HG03432 (cell line): ENCODE measurements around the gene LKAAEAR1.

Experiments used
- ATAC-seq: cut with Tn5 transposase; IDR thresholded peaks from one replicate; pipeline ENCODE4 v1.9.1; 2021; ENCODE audit warnings: mild to moderate bottlenecking, moderate library complexity; ENCODE audit not compliant: unreplicated experiment

The LKAAEAR1 gene

DNA sequence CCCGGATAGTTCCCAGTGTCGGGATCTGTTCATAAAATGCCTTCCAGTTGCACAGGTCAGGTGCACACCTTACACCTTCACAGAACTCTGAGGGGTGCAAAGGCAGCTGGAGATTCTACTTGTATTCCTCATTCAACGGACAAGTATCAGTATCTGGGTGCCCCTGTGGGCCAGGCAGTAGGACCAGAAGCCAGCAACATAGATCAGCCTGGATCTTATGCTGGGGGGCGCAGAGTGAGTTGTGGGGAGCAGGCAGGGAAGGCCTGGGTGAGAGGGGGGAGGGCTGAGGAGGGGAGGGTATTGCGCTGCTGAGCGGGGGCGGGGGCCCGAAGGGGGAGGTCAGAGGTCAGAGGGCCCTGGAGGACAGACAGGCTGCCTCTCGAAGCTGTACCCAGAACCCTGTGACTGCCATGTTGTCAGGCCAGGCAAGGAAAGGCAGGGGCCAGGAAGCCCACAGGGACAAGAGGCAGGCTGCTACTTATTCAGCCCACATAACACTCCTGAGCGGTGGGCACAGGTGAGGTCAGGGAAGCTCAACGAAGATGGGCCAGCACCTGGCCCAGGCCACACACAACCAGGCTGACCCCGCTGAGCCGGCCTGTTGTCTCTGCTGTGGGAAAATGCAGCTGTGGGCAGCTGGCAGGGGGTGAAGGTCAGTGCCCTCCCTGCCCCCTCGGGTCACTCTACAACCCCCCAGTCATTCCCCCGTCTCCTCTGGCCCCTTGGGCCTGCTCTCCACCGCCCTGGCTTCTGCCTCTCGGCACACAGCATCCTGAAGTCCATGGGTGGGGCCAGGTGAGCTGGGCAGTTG, 3.2 kb downstream of the LKAAEAR1 start:
- ATAC-seq, result no peak

DNA sequence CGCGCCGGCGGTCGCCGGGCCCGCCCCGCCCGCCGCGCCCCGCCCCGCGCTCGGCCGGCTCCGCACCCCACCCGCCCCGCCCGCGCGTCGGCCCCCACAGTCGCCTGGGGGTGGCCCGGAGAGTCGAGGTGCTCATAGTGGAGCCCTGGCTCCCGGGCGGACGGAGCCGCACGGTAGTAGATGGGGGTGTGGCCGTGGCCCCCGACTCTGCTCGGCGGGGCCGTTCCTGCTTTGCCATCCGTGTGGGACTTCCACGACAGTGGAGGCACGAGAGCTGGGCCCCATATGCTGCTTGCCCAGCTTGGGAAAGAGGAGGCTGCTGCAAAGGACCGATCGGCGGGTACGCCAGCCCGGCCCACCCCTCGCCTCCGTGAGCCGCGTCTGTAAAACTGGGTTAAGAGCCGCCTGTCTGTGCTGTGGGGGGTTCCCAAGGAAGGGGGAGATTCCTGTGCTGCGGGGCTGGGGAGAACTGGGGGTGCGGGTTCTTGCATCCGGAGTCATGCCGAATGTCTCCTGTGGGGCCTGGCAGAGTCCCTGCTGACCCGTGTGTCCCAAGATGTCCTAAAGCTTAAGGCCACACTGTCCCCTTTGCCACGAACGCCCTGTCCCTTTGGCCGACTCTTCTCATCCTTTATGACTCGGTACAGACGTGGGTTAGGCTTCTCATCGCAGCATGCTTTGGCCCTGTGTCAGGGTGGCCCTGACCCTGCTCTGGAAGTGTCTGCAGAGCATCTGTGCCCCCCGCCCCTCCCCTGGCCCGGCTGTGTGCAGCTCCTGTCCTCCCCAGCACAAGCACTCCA, 4.0 kb downstream of the LKAAEAR1 start, which contains the start of gene OPRL1:
Gene OPRL1 (plus strand): TSS at position 70 of the 800 bp plus-strand sequence. CDS start 12,639 bp downstream, outside the sequence.
- peak; percentile 2 for ATAC-seq

GRCh38 chr20:64079273-64080012, 4.8 kb downstream of the LKAAEAR1 start, which contains the start of gene RGS19:
Gene RGS19, minus strand, starts transcription at chr20:64079518. Its CDS starts 2,632 bp downstream, at chr20:64076886.
- ATAC-seq, result peak; percentile 50

GRCh38 chr20:64078934-64079272, 5.3 kb downstream of the LKAAEAR1 start:
- ATAC-seq, result no peak

DNA sequence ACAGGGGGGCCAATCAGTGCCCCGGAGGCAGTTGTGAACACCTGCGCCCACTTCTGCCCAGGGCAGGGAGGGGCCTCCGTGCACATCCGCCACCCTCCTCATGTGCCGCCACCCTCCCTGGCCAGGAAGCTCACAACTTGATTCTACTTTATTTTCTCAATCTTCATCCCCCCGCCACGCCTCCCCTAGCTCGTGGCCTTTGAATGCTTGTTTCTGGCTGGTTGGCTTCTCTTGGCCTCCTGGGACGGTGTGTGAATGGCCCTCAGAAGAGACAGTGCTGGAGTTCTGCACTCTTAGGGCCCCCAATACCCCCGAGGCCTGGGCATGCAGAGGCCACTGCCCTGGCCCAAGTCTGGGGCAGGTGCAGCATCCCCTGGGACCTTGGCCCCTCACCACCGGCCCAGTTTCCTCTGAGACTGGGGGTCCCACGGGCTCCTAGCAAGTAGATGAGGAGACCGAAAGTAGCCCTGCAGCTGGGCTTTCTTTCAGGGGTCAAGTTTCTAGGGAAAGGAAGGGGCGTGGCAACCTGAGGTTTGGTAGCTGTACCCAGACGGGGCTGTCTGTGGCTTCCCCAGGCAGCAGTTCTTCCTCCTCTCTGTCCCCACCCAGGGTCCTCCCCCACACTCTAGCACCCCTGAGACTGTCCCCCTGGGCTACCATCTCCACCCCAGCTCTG, 6.2 kb downstream of the LKAAEAR1 start:
- no peak for ATAC-seq

DNA sequence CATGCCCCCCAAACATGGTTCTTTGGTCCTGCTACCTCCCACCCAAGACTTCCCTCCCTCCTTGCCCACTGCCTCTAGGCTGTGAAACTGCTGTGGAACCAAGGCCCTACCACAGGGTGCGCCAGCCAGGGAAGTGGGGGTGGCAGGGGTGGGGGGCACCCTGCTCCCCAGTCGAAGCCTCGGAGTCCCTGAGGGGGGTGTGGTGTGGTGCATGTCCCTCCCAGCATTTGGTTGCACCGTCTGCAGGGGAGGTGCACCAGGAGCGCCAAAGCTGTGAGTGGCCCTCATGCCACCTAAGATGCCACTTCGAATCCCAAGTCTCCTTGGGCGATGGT, 6.7 kb downstream of the LKAAEAR1 start:
- ATAC-seq, result no peak

DNA sequence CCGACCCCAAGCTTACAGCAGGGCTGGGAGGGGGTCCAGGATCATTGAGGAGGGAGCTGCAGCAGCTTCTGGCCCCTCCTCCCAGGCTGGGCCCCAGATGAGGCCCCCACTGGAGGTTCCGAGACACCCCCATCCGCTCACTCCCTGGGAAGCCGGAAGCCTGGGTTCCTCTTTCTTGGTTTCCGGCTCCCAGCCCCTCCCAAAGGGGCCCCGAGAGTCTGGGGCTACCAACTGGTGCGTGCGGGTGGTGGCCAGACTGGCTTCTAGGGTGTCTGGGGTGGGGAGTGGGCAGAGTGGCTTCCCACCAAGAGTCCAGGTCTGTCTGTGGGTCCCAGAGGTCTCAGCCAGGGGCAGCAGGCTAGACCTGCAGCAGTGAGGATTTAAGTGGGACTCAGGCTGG, 7.1 kb downstream of the LKAAEAR1 start:
- peak; percentile 21 for ATAC-seq

GRCh38 chr20:64076061-64076997, 7.9 kb downstream of the LKAAEAR1 start:
- no peak for ATAC-seq

DNA sequence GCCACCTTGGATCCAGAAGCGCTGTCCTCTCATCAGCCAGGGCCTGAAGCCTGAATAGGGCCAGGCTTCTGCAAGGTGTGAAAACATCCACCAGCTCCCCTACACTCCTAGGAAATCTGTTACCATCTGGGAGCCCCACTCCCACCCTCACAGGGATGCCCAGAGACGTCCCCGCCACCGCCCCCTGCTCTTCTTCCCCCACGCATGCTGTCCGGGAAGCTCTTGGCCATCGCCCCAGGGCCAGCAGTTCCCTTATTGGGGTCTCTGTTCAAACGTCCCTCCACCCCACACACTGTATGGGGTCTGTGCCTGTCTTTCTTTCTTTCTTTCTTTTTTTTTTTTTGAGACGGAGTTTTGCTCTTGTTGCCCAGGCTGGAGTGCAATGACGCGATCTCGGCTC, 8.6 kb downstream of the LKAAEAR1 start:
- ATAC-seq, result no peak

DNA sequence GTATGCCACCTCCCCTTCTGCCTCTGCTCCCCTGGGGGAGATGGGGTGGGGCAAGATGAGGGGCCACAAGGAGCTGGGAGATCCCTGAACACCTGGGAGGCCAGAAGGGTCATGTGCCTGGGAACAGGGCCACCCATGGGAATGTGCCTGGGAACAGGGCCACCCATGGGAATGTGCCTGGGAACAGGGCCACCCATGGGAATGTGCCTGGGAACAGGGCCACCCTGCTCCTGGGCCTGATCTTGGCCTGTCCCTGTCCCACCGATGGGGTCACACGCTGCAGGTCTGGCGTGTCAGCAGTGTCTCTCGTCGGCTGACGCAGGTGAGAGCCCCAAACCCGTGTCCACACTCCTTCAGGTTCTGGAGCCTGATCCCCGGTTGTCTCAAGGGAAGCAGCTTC, 9.2 kb downstream of the LKAAEAR1 start:
- no peak for ATAC-seq

GRCh38 chr20:64074184-64074789, 9.9 kb downstream of the LKAAEAR1 start:
- no peak for ATAC-seq

DNA sequence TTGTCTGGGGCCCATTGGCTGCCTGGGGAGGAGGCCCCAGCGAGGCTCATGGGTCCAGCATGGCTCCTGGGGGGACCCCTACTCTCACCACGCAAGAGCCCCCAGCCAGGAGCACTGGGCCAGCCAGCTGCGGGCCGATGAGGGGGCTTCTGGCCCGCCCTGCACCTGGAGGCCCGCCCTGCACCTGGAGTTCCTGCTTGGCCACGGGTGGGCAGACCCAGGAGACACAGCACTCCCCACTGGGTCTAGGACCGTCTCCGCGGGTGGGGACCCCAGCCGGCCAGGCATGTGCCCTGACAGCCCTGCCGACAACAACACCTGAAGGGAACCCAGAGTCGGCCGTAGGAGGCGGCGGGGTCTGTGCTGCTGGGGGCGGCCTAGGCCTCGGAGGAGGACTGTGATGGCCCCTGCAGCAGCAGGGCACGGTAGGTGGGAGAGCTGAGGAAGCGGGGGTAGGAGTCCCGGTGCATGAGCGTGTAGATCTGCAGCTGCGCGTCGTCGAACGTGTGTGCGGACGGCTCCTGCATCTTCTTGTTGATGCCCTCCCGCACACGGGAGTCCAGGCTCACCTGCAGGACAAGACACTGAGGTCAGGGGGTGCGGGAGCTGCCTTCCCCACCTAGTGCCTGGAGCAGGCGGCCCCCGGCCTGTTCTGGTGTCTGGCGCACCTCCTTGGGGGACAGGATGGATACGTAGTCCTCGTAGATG, 10.6 kb downstream of the LKAAEAR1 start:
- ATAC-seq, result no peak

GRCh38 chr20:64072498-64073063, 11.6 kb downstream of the LKAAEAR1 start:
- ATAC-seq, result no peak

GRCh38 chr20:64071341-64072332, 12.6 kb downstream of the LKAAEAR1 start:
- ATAC-seq, result no peak

GRCh38 chr20:64070244-64070993, 13.8 kb downstream of the LKAAEAR1 start:
- ATAC-seq, result no peak

- ATAC-seq, result no peak
Observed at GRCh38 chr20:64069614-64070243, 14.5 kb downstream of the LKAAEAR1 start.
